Measurements from ENCODE around the gene IPCEF1. TPM values are rescaled to one million over a fixed set of nuclear protein-coding genes. Genes with fewer than 3 reads are reported as not detected.

The IPCEF1 gene
- total and polyA plus RNA-seq, 2 of the 8 experiments (the other 6 are each of a cell fraction or from before 2014, with no cell fraction given), result 0.41 to 0.78 TPM

- H3K27ac ChIP-seq (ENCODE audit: low read depth, low read length), result no peak overlapping the region
- H3K36me3 ChIP-seq (ENCODE audit: control insufficient read depth in 2 of 4, insufficient read depth in 4 of 4, low read length in 3 of 4), result no peaks in the 10 kb centered on the region
- H3K79me1 ChIP-seq (ENCODE audit: low read depth, low read length), result no peaks in the 10 kb centered on the region
- no peak overlapping the region for H3K18ac ChIP-seq (ENCODE audit: extremely low read depth, low read length)
- H3K4me2 ChIP-seq (ENCODE audit: insufficient read depth in 1 of 2, low read depth in 2 of 2, low read length in 2 of 2), result no peak overlapping the region
- WGBS, 2 experiments (ENCODE audit: extremely low coverage in 1 of 2, insufficient coverage in 1 of 2, insufficient read length in 1 of 2, insufficient replicate concordance in 2 of 2, low coverage in 1 of 2, low lambda C conversion rate in 2 of 2, missing lambda C conversion rate in 1 of 2), result 91 to 100% methylated on average over 1 to 8 of the region's 8 CpGs
- H2BK5ac ChIP-seq (ENCODE audit: low read depth, low read length), result no peak overlapping the region
- no peak overlapping the region for H3K9ac ChIP-seq (replicated peaks in 1 of 4; ENCODE audit: extremely low read depth in 1 of 4, low read depth in 3 of 4, low read length in 3 of 4)
- no peak overlapping the region for H2BK12ac ChIP-seq (ENCODE audit: low read depth, low read length)
- DNase-seq (ENCODE audit: low read depth in 1 of 2, low spot score in 2 of 2) (no peak), FAIRE-seq (no peak)
- no peaks in the 10 kb centered on the region for H3K27me3 ChIP-seq (replicated peaks in 1 of 4; ENCODE audit: control insufficient read depth in 3 of 4, extremely low read depth in 1 of 4, insufficient read depth in 3 of 4, low read length in 3 of 4)
- H3K9me3 ChIP-seq (ENCODE audit: insufficient read depth in 2 of 2, low read depth in 1 of 2, low read length in 1 of 2), result no peaks in the 10 kb centered on the region
- no peak overlapping the region for H4K91ac ChIP-seq (replicated peaks; ENCODE audit: insufficient read length, low read length)
- no peak overlapping the region for H2BK15ac ChIP-seq (ENCODE audit: low read length)
- CTCF ChIA-PET (ENCODE audit: partially characterized antibody), result interaction anchor here (1.0 kb wide), 1 partner anchor 14 kb away, joined by 3 read pairs; no protein-coding TSS in a partner anchor
- H3K4me1 ChIP-seq (replicated peaks in 1 of 4; ENCODE audit: control insufficient read depth in 3 of 4, insufficient read depth in 4 of 4, low read length in 3 of 4), result no peaks in the 10 kb centered on the region
- POLR2A ChIA-PET (ENCODE audit: partially characterized antibody), result no interaction called here
- no peak overlapping the region for H2BK20ac ChIP-seq (ENCODE audit: low read length)
- H4K20me1 ChIP-seq (replicated peaks in 1 of 2; ENCODE audit: control insufficient read depth in 1 of 2, insufficient read depth in 2 of 2, low read length in 2 of 2), result no peaks in the 10 kb centered on the region
- no peak overlapping the region for H4K5ac ChIP-seq (ENCODE audit: insufficient read length, low read depth, low read length)
- H4K8ac ChIP-seq (ENCODE audit: extremely low read depth, insufficient read depth, low read length), result no peak overlapping the region
- no peak overlapping the region for H2AK5ac ChIP-seq (ENCODE audit: low read depth, low read length)
- H3K4me3 ChIP-seq (ENCODE audit: extremely low read depth in 1 of 4, insufficient read depth in 2 of 4, low read depth in 3 of 4, low read length in 4 of 4), result no peak overlapping the region
- H3K4ac ChIP-seq (replicated peaks; ENCODE audit: insufficient read length, low read depth, low read length), result no peak overlapping the region
- H3K14ac ChIP-seq (ENCODE audit: insufficient read length), result no peak overlapping the region
- peaks cover 5% of the 10 kb centered on the region; the same call in 1 of the 2 replicates for H3K23me2 ChIP-seq (ENCODE audit: low read depth, low read length)
- no peak overlapping the region for H2BK120ac ChIP-seq (replicated peaks; ENCODE audit: low read depth, low read length)
- H3K79me2 ChIP-seq (ENCODE audit: control insufficient read depth in 1 of 2, insufficient read depth in 2 of 2, low read length in 2 of 2), result no peaks in the 10 kb centered on the region
- H3K56ac ChIP-seq (replicated peaks; ENCODE audit: insufficient read length, low read depth, low read length), result peak overlapping the region; percentile 25
- H3K23ac ChIP-seq (ENCODE audit: insufficient read length), result no peak overlapping the region
- no peak overlapping the region for H2AFZ ChIP-seq (ENCODE audit: low read length)
- TF ChIP-seq, protein P1, sequence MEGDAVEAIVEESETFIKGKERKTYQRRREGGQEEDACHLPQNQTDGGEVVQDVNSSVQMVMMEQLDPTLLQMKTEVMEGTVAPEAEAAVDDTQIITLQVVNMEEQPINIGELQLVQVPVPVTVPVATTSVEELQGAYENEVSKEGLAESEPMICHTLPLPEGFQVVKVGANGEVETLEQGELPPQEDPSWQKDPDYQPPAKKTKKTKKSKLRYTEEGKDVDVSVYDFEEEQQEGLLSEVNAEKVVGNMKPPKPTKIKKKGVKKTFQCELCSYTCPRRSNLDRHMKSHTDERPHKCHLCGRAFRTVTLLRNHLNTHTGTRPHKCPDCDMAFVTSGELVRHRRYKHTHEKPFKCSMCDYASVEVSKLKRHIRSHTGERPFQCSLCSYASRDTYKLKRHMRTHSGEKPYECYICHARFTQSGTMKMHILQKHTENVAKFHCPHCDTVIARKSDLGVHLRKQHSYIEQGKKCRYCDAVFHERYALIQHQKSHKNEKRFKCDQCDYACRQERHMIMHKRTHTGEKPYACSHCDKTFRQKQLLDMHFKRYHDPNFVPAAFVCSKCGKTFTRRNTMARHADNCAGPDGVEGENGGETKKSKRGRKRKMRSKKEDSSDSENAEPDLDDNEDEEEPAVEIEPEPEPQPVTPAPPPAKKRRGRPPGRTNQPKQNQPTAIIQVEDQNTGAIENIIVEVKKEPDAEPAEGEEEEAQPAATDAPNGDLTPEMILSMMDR (IDR thresholded peaks at IDR 0.05; ENCODE audit: control extremely low read depth in 1 of 3, insufficient read depth in 1 of 3, low read depth in 1 of 3, low read length in 3 of 3), result no peak
- TF ChIP-seq CBX5 (IDR thresholded peaks at IDR 0.05; ENCODE audit: low read depth, low read length), result no peak
- no peak for TF ChIP-seq KDM4A (IDR thresholded peaks at IDR 0.05; ENCODE audit: low read depth, low read length, severe bottlenecking)
- no peak for TF ChIP-seq CBX8 (IDR thresholded peaks at IDR 0.05; ENCODE audit: borderline replicate concordance, low read depth, low read length)
- TF ChIP-seq SUZ12 (IDR thresholded peaks at IDR 0.05; ENCODE audit: low read length), result no peak
- no peak for TF ChIP-seq KDM1A (IDR thresholded peaks at IDR 0.05; ENCODE audit: borderline replicate concordance, low read length)
- no peak for TF ChIP-seq SIX5 (IDR thresholded peaks at IDR 0.05; ENCODE audit: low read depth, low read length)
- no peak for TF ChIP-seq RAD21 (IDR thresholded peaks at IDR 0.05 in 1 of 2, conservative IDR thresholded peaks at IDR 0.05 in 1 of 2; ENCODE audit: low read depth in 2 of 2, low read length in 2 of 2)
- no peak for TF ChIP-seq HDAC6 (IDR thresholded peaks at IDR 0.05; ENCODE audit: low read depth, low read length)
- TF ChIP-seq POU5F1 (IDR thresholded peaks at IDR 0.05; ENCODE audit: low read depth, low read length), result no peak
- TF ChIP-seq NRF1 (IDR thresholded peaks at IDR 0.05; ENCODE audit: low read depth, low read length), result no peak
Measured at GRCh38 chr6:154354265-154354777, 2.3 kb downstream of the IPCEF1 start.
